ENCODE results near the gene DUSP5. TPM values are rescaled to one million over a fixed set of nuclear protein-coding genes. Genes with fewer than 3 reads are reported as not detected.

Gene DUSP5
- total RNA-seq, 4 donors from 2014 or later: 22.1 to 33.8 (median 26.3) TPM

GRCh38 chr10:110483633-110484032 lies 14.1 kb upstream of the DUSP5 start:
- H3K27ac ChIP-seq: no peak overlapping the region
- H3K4me3 ChIP-seq: no peak overlapping the region
- H3K4me1 ChIP-seq: no peaks in the 10 kb centered on the region
- TF ChIP-seq, protein P1, sequence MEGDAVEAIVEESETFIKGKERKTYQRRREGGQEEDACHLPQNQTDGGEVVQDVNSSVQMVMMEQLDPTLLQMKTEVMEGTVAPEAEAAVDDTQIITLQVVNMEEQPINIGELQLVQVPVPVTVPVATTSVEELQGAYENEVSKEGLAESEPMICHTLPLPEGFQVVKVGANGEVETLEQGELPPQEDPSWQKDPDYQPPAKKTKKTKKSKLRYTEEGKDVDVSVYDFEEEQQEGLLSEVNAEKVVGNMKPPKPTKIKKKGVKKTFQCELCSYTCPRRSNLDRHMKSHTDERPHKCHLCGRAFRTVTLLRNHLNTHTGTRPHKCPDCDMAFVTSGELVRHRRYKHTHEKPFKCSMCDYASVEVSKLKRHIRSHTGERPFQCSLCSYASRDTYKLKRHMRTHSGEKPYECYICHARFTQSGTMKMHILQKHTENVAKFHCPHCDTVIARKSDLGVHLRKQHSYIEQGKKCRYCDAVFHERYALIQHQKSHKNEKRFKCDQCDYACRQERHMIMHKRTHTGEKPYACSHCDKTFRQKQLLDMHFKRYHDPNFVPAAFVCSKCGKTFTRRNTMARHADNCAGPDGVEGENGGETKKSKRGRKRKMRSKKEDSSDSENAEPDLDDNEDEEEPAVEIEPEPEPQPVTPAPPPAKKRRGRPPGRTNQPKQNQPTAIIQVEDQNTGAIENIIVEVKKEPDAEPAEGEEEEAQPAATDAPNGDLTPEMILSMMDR (IDR thresholded peaks at IDR 0.05): no peak
- no peak for TF ChIP-seq POLR2A (IDR thresholded peaks at IDR 0.05)
- H3K36me3 ChIP-seq: no peaks in the 10 kb centered on the region
- no peaks in the 10 kb centered on the region for H3K27me3 ChIP-seq
- DNase-seq: no peak
- no peaks in the 10 kb centered on the region for H3K9me3 ChIP-seq

GRCh38 chr10:110485541-110485940 lies 12.2 kb upstream of the DUSP5 start:
- Histone ChIP-seq H3K4me3 (no peak overlapping the region), H3K27ac (no peak overlapping the region), H3K4me1 (no peaks in the 10 kb centered on the region), H3K27me3 (no peaks in the 10 kb centered on the region), H3K36me3 (no peaks in the 10 kb centered on the region), H3K9me3 (no peaks in the 10 kb centered on the region)
- no peak for DNase-seq
- TF ChIP-seq, protein P1 (IDR thresholded peaks at IDR 0.05): no peak
- no peak for TF ChIP-seq POLR2A (IDR thresholded peaks at IDR 0.05)

GRCh38 chr10:110486680-110487410 lies 10.9 kb upstream of the DUSP5 start:
- no peaks in the 10 kb centered on the region for H3K4me1 ChIP-seq
- no peaks in the 10 kb centered on the region for H3K9me3 ChIP-seq
- H3K27me3 ChIP-seq: no peaks in the 10 kb centered on the region
- no peaks in the 10 kb centered on the region for H3K36me3 ChIP-seq
- no peak for TF ChIP-seq POLR2A (IDR thresholded peaks at IDR 0.05)
- TF ChIP-seq, protein P1 (IDR thresholded peaks at IDR 0.05): no peak
- no peak for DNase-seq
- H3K27ac ChIP-seq: no peak overlapping the region
- H3K4me3 ChIP-seq: no peak overlapping the region

DNA sequence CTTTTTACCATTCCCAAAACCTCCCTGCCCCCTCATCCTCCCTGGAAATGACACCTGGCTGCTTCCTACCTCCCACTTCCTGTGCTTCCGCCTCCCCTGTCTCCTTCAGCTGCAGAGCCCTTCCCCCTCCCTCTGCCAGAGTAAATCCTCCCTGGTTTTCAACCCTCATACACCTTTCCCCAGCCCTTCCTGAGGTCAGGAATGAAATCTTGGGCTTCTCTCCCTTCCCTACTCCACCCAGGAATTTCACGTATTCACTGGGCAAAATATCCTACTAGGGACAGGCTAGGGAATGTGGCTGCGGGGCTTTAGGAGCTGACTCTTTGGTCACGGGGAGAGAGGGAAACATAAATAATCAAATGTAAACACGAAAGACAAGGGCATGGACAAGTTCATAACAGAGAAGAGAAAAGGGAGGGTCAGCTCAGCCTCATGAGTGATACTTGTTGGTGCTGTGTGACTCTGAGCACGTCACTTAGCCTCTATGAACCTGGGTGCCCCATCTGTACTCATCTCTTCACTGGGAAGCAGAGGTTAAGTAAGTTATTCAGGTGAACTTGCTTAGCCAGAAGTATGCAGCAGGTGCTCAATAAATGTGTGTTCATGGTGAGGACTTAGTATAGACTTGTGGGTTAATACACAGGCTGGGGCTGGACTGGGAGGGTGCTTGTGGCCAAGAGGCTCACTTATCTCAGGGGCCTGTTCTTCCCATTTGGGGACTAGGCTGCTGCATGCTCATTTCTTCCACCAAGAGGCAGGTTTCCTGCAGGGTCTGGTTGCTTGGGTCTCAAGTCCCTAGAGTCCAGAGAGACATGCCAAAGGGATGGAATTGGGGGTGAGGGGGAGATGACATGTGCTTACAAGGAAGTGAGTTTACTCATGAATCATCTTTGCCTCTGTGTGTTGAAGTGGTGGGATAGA lies 10.0 kb upstream of the DUSP5 start:
- H3K27ac ChIP-seq: no peak overlapping the region
- TF ChIP-seq, protein P1 (IDR thresholded peaks at IDR 0.05): no peak
- TF ChIP-seq POLR2A (IDR thresholded peaks at IDR 0.05): no peak
- DNase-seq: no peak
- no peak overlapping the region for H3K4me3 ChIP-seq
- no peaks in the 10 kb centered on the region for H3K9me3 ChIP-seq
- H3K36me3 ChIP-seq: no peaks in the 10 kb centered on the region
- no peaks in the 10 kb centered on the region for H3K4me1 ChIP-seq
- no peaks in the 10 kb centered on the region for H3K27me3 ChIP-seq

DNA sequence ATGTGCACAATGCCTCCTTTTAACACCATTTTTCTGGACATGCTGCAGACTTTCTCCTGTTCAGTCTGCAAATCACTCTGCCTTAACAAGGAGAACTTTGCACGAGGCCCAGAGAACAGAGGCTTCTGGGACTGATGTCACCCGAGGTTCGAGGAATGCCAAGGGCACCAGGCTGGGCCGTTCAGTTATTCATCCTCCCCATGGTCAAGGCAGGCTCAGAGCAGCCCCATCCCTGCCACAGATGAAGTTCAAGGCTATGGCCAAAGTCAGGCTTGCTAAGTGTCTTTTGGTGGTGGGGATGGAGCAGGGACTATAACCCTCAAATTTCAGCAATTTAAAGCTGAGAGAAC lies 9.4 kb upstream of the DUSP5 start:
- no peak overlapping the region for H3K4me3 ChIP-seq
- no peak overlapping the region for H3K27ac ChIP-seq
- DNase-seq: no peak
- no peaks in the 10 kb centered on the region for H3K36me3 ChIP-seq
- no peaks in the 10 kb centered on the region for H3K4me1 ChIP-seq
- H3K27me3 ChIP-seq: no peaks in the 10 kb centered on the region
- TF ChIP-seq, protein P1 (IDR thresholded peaks at IDR 0.05): no peak
- no peak for TF ChIP-seq POLR2A (IDR thresholded peaks at IDR 0.05)
- no peaks in the 10 kb centered on the region for H3K9me3 ChIP-seq

Measured in Peyer's patch (tissue), 4 donors.